H1 (cell line): ENCODE results near the gene P2RX5. TPM values are rescaled to one million over a fixed set of nuclear protein-coding genes. Genes with fewer than 3 reads are reported as not detected.

ENCODE experiments used
- SIN3A ChIP-seq, 2 experiments: IDR thresholded peaks in 1 of 2; conservative IDR thresholded peaks in 1 of 2; 2 replicates each; pipeline ENCODE4 v1.6.1; 2011 to 2012; ENCODE audit warnings: low read length in 2 of 2, improper control_type of control experiment in 1 of 2, low read depth in 1 of 2, mild to moderate bottlenecking in 1 of 2
- SP4 ChIP-seq: IDR thresholded peaks from 2 replicates; pipeline ENCODE4 v1.6.1; 2012; ENCODE audit warnings: low read length, inconsistent platforms
- polyA plus RNA-seq, 7 experiments: library from polyadenylated mRNA; depleted of rRNA in 3 of 7; stranded (reverse) in 5 of 7; unstranded in 2 of 7; fragments of >200 nt in 5 of 7; fragments of 200-250 nt in 2 of 7; gene quantifications; 1 replicate in 5 of 7; 2 replicates in 1 of 7; 4 replicates in 1 of 7; pipeline versions ENCODE4 v1.2.1 to v1.2.3, GENCODE V29; 2011 to 2013; ENCODE audit warnings: missing spikeins in 2 of 7, mixed read lengths in 2 of 7
- total RNA-seq: library from RNA; stranded (reverse); fragmentation: NEBNext Ultra II Directional; extraction: Animal tissue kit (Norgen Biotek cat#: 25700); gene quantifications from 2 replicates; pipeline ENCODE4 v1.2.1, GENCODE V29; 2021

Gene P2RX5
- total and polyA plus RNA-seq, 2 of the 8 experiments (the other 6 are each of a cell fraction or from before 2014, with no cell fraction given), result 12.0 to 15.6 TPM

DNA sequence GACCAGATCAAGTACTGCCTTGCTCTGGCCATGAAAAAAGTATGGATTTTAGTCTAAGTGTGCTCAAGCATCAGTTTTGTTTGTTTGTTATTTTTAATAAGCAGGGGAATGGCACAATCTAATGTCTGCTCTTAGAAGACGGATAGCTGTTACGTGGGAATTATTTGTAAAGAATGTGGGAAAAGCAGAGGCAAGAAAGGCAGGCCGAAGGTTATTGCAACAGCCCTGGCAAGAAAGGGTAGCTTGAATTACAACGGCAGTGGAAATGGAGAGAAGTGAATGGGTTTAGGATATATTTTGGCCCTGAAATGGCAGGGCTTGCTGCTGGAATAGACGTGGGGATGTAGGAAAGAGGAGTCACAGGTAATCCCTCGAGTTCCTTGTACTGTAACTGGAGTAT, 26.8 kb upstream of the P2RX5 start (continued):
- TF ChIP-seq SIN3A (conservative IDR thresholded peaks at IDR 0.05 in 1 of 2, IDR thresholded peaks at IDR 0.05 in 1 of 2; ENCODE audit: low read depth in 1 of 2, low read length in 2 of 2) (no peak), SP4 (no peak)
